GM12873 (cell line): ENCODE measurements around the gene PTP4A2.

Experiments
- TF ChIP-seq, protein P1 (sequence below): IDR thresholded peaks from 2 replicates; pipeline ENCODE4 v1.5.1; 2012; ENCODE audit warnings: low read depth, mild to moderate bottlenecking, moderate library complexity, low read length, control low read depth; ENCODE audit not compliant: insufficient read depth; ENCODE audit errors: missing control alignments

Gene PTP4A2

GRCh38 chr1:31957701-31958674 lies 19.8 kb upstream of the PTP4A2 start:
- TF ChIP-seq, protein P1, sequence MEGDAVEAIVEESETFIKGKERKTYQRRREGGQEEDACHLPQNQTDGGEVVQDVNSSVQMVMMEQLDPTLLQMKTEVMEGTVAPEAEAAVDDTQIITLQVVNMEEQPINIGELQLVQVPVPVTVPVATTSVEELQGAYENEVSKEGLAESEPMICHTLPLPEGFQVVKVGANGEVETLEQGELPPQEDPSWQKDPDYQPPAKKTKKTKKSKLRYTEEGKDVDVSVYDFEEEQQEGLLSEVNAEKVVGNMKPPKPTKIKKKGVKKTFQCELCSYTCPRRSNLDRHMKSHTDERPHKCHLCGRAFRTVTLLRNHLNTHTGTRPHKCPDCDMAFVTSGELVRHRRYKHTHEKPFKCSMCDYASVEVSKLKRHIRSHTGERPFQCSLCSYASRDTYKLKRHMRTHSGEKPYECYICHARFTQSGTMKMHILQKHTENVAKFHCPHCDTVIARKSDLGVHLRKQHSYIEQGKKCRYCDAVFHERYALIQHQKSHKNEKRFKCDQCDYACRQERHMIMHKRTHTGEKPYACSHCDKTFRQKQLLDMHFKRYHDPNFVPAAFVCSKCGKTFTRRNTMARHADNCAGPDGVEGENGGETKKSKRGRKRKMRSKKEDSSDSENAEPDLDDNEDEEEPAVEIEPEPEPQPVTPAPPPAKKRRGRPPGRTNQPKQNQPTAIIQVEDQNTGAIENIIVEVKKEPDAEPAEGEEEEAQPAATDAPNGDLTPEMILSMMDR: no peak

DNA sequence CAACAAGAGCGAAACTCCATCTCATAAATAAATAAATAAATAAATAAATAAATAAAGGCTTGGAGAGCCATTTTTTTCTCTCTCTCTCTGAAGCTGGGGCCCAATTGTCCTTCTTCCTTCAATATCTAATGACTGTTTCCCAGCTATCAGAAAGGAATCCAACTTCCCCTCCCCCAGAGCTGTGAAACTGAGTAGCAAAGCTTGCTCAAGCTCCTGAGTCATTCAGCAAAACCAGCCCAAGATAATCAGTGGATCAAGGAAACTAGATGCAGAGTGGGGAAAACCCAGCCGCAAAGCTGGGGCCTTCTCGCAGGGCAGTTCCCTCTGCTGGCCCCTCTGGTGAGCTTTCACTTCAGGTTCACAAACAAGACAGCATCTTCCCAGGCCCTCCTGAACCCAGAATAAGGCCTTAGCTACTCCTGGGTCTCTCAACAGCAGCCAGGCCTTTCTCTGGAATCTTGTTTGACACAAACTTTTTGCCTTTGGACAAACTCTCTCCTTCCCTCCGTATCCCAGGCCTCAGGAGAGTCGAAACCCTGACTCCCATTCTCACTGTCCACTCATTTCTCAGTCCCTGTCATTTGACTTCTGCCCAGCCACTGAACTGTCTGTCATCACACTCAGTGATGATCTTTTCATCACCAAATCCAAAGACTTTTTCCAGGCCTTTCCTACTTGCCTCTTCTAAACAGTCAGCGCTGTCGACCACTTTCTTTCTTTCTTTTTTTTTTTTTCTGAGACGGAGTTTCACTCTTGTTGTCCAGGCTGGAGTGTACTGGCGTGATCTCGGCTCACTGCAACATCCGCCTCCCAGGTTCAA lies 18.0 kb upstream of the PTP4A2 start:
- TF ChIP-seq, protein P1: peak; percentile 42

DNA sequence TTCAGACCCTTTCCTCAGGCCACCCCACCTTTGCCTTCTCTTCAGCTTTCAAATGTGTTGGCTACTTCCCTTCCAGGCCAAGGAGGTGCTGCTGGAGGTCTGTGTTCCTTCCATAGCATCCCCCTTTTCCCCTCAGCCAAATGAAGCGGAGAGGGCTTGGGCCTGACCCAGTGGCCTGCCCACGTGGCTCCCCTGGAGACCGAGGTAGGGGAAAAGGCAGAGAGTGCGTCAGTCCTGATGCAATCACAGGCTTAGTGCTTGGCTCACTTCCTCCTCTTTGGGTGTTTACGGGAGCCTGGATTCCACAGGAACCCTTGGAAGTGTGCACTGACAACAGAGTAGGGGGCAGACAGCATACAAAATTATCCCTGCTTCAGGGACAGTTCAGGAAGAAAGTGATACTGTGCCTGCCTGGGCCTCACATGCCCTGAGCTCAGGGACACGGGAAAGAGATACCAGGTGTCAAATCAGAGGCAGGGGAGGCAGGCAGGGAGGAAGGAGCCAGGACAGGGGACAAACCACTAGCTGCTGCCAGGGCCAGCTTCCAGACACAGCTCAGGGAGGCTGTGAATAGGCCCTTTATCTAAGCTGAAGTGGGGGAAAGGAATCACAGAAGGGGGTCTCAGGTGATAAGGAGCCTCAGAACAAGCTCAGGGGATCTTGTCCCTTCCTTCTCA lies 16.6 kb upstream of the PTP4A2 start:
- TF ChIP-seq, protein P1: no peak

DNA sequence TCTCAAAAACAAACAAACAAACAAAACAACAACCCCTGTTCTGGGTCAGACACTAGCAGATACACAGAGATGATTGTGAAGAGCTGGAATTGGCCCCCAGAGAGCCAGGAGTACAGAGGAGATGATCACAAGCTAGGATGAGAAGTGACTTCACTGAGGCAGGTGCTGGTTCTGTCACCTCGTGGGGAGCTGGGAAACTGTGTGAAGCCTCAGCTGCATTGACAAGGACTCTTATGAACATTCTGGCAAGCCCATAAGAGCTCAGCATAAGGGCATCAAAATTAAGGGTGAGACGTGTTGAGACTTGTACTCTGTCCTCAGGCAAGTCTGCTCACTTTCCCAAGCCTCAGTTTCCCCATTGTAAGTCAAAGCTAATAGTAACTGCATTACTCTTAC lies 14.7 kb upstream of the PTP4A2 start:
- TF ChIP-seq, protein P1: no peak

DNA sequence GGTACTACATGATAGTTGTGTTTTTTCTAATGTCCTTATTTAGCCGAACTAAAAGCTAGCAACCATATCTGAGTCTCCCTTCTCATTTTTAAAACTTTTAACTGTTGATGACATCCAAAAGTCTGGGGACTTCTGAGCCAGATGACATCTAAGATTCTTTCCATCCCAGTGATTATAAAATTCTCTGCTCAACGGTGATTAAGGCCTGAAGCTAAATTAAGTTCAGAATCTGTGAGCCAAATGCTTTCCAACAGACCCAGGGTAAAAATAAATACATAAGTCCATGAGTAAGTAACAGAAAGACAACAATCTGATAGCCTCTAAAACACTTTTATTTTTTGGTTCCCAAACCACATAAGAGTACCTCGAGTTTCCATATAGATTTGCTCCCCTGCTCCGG lies 13.1 kb upstream of the PTP4A2 start:
- TF ChIP-seq, protein P1: no peak

GRCh38 chr1:31949862-31950261 lies 11.7 kb upstream of the PTP4A2 start:
- TF ChIP-seq, protein P1: no peak
